Liver (tissue), 3 donors: ENCODE data around the gene PROSER3.

Experiments
- GABPA ChIP-seq, 2 donors: IDR thresholded peaks in 1 of 2; conservative IDR thresholded peaks in 1 of 2; 2 replicates each; pipeline ENCODE4 v1.6.1; 2016; ENCODE audit warnings: antibody characterized with exemption in 2 of 2, mild to moderate bottlenecking in 1 of 2, moderate library complexity in 1 of 2
- TF ChIP-seq, protein P1 (sequence below): IDR thresholded peaks from 2 replicates; pipeline ENCODE4 v1.6.1; 2016; ENCODE audit warnings: antibody characterized with exemption
- TF ChIP-seq, protein P2 (sequence below): fragments of 150-350 bp; IDR thresholded peaks from 2 replicates; pipeline ENCODE4 v1.5.1; 2017; ENCODE audit warnings: improper control_type of control experiment, low read depth, low read length; ENCODE audit not compliant: missing input control
- donor health status: healthy.
- donor health status: healthy.

DNA sequence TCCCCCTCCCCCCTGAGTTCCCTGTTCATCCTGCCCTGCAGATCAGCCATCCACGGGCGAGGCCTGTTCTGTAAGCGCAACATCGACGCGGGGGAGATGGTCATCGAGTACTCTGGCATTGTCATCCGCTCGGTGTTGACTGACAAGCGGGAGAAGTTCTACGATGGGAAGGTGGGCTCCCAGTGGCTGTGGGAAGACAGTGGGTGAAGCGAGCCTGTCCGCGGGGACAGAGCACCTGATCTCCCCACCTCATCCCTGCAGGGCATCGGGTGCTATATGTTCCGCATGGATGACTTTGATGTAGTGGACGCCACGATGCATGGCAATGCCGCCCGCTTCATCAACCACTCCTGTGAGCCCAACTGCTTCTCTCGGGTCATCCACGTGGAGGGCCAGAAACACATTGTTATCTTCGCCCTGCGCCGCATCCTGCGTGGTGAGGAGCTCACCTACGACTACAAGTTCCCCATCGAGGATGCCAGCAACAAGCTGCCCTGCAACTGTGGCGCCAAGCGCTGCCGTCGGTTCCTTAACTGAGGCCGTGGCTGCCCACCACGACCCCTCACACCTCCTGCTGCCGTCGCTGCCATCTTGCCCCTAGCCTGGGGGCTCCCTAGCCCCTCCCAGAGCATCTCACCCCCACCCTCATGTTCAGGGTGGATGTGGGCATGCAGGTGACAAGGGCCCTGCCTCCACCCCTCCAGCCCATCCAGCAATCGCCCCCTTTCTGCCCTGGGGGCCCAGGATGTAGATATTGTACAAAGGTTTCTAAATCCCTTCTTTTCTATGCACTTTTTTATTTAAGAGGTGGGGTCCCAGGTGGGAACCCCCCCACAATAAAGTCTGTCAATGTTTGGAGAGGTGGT, 19.7 kb upstream of the PROSER3 start:
- TF ChIP-seq, protein P1, sequence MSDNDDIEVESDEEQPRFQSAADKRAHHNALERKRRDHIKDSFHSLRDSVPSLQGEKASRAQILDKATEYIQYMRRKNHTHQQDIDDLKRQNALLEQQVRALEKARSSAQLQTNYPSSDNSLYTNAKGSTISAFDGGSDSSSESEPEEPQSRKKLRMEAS, result no peak
- TF ChIP-seq, protein P2, sequence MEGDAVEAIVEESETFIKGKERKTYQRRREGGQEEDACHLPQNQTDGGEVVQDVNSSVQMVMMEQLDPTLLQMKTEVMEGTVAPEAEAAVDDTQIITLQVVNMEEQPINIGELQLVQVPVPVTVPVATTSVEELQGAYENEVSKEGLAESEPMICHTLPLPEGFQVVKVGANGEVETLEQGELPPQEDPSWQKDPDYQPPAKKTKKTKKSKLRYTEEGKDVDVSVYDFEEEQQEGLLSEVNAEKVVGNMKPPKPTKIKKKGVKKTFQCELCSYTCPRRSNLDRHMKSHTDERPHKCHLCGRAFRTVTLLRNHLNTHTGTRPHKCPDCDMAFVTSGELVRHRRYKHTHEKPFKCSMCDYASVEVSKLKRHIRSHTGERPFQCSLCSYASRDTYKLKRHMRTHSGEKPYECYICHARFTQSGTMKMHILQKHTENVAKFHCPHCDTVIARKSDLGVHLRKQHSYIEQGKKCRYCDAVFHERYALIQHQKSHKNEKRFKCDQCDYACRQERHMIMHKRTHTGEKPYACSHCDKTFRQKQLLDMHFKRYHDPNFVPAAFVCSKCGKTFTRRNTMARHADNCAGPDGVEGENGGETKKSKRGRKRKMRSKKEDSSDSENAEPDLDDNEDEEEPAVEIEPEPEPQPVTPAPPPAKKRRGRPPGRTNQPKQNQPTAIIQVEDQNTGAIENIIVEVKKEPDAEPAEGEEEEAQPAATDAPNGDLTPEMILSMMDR, result no peak
- no peak for TF ChIP-seq GABPA (IDR thresholded peaks at IDR 0.05 in 1 of 2, conservative IDR thresholded peaks at IDR 0.05 in 1 of 2)
